Body of pancreas (tissue), 4 donors: ENCODE measurements around the gene SPDYE16. TPM values are rescaled to one million over a fixed set of nuclear protein-coding genes. Genes with fewer than 3 reads are reported as not detected.
A peak's percentile ranks its signal among the peaks of the same experiment; 100 is the strongest.
"Not testable (repeated sequence)": the region's sequence is repeated elsewhere in the genome, so short reads cannot be mapped to it uniquely, and the experiment has no call there.

Source experiments
- ATAC-seq: fragments of 150-250 bp; one replicate; pipeline ENCODE4 v1.9.1; 2016
- DNase-seq, 4 donors: peaks; one replicate each; pipeline ENCODE4 v3.0.0-alpha.2; 2019
- H3K27ac ChIP-seq, 4 donors: fragments of 200-600 bp; sonication (generic); 1 replicate in 3 of 4; 2 replicates in 1 of 4; pipeline versions ENCODE4 v1.5.1 to v1.6.1; 2016 to 2019; ENCODE audit warnings: mild to moderate bottlenecking in 1 of 4, mixed read lengths in 1 of 4, moderate library complexity in 1 of 4
- H3K27me3 ChIP-seq, 2 donors: fragments of 200-600 bp; sonication (generic); one replicate each; pipeline ENCODE4 v1.6.0; 2016; ENCODE audit warnings: mild to moderate bottlenecking in 1 of 2
- H3K36me3 ChIP-seq, 2 donors: fragments of 200-600 bp; sonication (generic); replicated peaks in 1 of 2; 2 replicates each; pipeline ENCODE4 v1.5.1; 2016; ENCODE audit warnings: low read depth in 2 of 2; ENCODE audit not compliant: insufficient read depth in 1 of 2
- H3K4me1 ChIP-seq: fragments of 200-600 bp; sonication (generic); one replicate; pipeline ENCODE4 v1.6.0; 2016
- H3K4me3 ChIP-seq, 2 donors: fragments of 200-600 bp; sonication (generic); 1 replicate in 1 of 2; 2 replicates in 1 of 2; pipeline ENCODE4 v1.5.1; 2016 to 2019
- H3K9me3 ChIP-seq, 3 donors: fragments of 200-600 bp; sonication (generic); 1 replicate in 2 of 3; 2 replicates in 1 of 3; pipeline ENCODE4 v1.5.1; 2016
- CTCF ChIP-seq, 7 experiments: fragments of 450-650 bp in 4 of 7; fragments of 200-600 bp in 3 of 7; sonication (generic) in 3 of 7; IDR thresholded peaks; one replicate each; pipeline ENCODE4 v1.5.1; 2016 to 2019; ENCODE audit warnings: antibody characterized with exemption in 7 of 7
- POLR2A ChIP-seq, 3 donors: fragments of 450-650 bp; IDR thresholded peaks; one replicate each; pipeline ENCODE4 v1.6.1; 2016; ENCODE audit warnings: antibody characterized with exemption in 3 of 3, mild to moderate bottlenecking in 2 of 3
- WGBS, 2 donors: methylation state at CpG; one replicate each; pipeline ENCODE4 v1.1.5; 2017; 5-methylcytosine and 5-hydroxymethylcytosine counted together
- intact Hi-C: fragments of 100-400 bp; cut with DNase I; formaldehyde crosslinking; loops from one replicate; pipeline ENCODE4 v1.15.1; 2023
- total RNA-seq, 2 donors: library from RNA; depleted of rRNA; stranded (reverse); fragments of >200 nt; gene quantifications; one replicate each; pipeline ENCODE4 v1.1.0, GENCODE V29; 2016

Gene SPDYE16
- total RNA-seq, 2 donors from 2014 or later = 0.26 TPM; not detected in 1

GRCh38 chr7:76509931-76510877 is 32.9 kb downstream of the SPDYE16 start, which contains the start of gene UPK3B:
Gene UPK3B (plus strand): TSS chr7:76510552. CDS start chr7:76510653, 101 bp downstream.
- intact Hi-C loops = loop anchor here (10.0 kb wide), 1 partner anchor 485 kb away; no protein-coding TSS in a partner anchor
- H3K4me1 ChIP-seq = peaks cover 13% of the 10 kb centered on the region
- no peaks in the 10 kb centered on the region for H3K27me3 ChIP-seq
- 11 to 38% methylated on average over 5 to 15 of the region's 20 CpGs for WGBS, 2 donors
- DNase-seq (peak in 2 of 4 donors; percentile 18 to 35), ATAC-seq (peak; percentile 28)
- H3K36me3 ChIP-seq = no peaks in the 10 kb centered on the region
- no peak within 1 kb of the TSS for H3K4me3 ChIP-seq
- H3K9me3 ChIP-seq = no peaks in the 10 kb centered on the region
- peak within 1 kb of the TSS in 1 of 4 donors; percentile 17 for H3K27ac ChIP-seq
- no peak for TF ChIP-seq CTCF (IDR thresholded peaks at IDR 0.05)
- no peak for TF ChIP-seq POLR2A (IDR thresholded peaks at IDR 0.05)

- Histone ChIP-seq H3K27me3 (no peaks in the 10 kb centered on the region), H3K9me3 (no peaks in the 10 kb centered on the region), H3K4me3 (no peak overlapping the region), H3K36me3 (no peaks in the 10 kb centered on the region), H3K27ac (no peak overlapping the region), H3K4me1 (peaks cover 9% of the 10 kb centered on the region)
- ATAC-seq (no peak), DNase-seq (peak in 1 of 4 donors; percentile 62)
- 76 to 91% methylated on average over 11 of the region's 11 CpGs for WGBS, 2 donors
- intact Hi-C loops = loop anchor here (10.0 kb wide), 1 partner anchor 487 kb away; no protein-coding TSS in a partner anchor
- TF ChIP-seq POLR2A (IDR thresholded peaks at IDR 0.05) (no peak), CTCF (IDR thresholded peaks at IDR 0.05) (no peak)
Measured at GRCh38 chr7:76507723-76508406, 35.2 kb downstream of the SPDYE16 start.

GRCh38 chr7:76506643-76507042 is 36.5 kb downstream of the SPDYE16 start:
- intact Hi-C loops = loop anchor here (10.0 kb wide), 1 partner anchor 488 kb away; no protein-coding TSS in a partner anchor
- not testable (repeated sequence) for DNase-seq
- WGBS, 2 donors = 89 to 91% methylated on average over 7 to 8 of the region's 8 CpGs

GRCh38 chr7:76506081-76506440 is 37.0 kb downstream of the SPDYE16 start:
- H3K27ac ChIP-seq = no peak overlapping the region
- DNase-seq = no peak
- H3K9me3 ChIP-seq = no peaks in the 10 kb centered on the region
- no peaks in the 10 kb centered on the region for H3K27me3 ChIP-seq
- WGBS, 2 donors = 71 to 100% methylated on average over 1 to 5 of the region's 5 CpGs
- no peak overlapping the region for H3K4me3 ChIP-seq
- peaks cover 9% of the 10 kb centered on the region for H3K4me1 ChIP-seq
- intact Hi-C loops = loop anchor here (10.0 kb wide), 1 partner anchor 489 kb away; no protein-coding TSS in a partner anchor
- TF ChIP-seq POLR2A (IDR thresholded peaks at IDR 0.05) (no peak), CTCF (IDR thresholded peaks at IDR 0.05) (no peak)
- H3K36me3 ChIP-seq = peaks cover 0 to 2% of the 10 kb centered on the region in 2 donors
- no peak for ATAC-seq

More at GRCh38 chr7:76506643-76507042, 36.5 kb downstream of the SPDYE16 start:
- not testable (repeated sequence) for H3K4me3 ChIP-seq, H3K9me3 ChIP-seq, H3K27me3 ChIP-seq, H3K36me3 ChIP-seq, H3K27ac ChIP-seq, H3K4me1 ChIP-seq, ATAC-seq
